ENCODE data around the gene NCOR2.

DNA sequence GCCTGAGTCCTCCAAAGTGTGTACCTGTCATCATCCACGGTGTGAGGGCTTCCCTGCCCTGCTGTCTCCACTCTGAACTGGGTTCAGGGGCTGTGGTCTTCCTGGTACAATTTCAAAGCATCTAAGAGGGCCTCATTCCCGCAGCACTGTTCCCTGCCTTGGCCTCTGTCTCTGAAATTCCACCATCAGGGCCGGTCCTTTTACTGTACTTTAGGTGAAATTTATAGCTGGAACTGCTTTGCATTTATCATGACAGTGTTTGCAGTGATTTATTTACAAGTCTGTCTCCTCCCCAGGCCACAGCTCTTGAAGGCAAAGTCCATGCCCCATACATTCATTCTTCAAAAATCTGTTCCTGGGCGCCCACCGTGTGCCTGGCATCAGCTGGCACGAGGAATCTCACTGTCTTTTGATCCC is 36.9 kb upstream of the NCOR2 start:
- TF ChIP-seq ISL1 (CRISPR knock-in tag; IDR thresholded peaks at IDR 0.05) (no peak), ZNF70 (CRISPR knock-in tag; IDR thresholded peaks at IDR 0.05) (no peak), ESRRG (CRISPR knock-in tag; IDR thresholded peaks at IDR 0.05) (no peak), ZC3H10 (CRISPR knock-in tag; IDR thresholded peaks at IDR 0.05) (no peak), ZNF8 (CRISPR knock-in tag; IDR thresholded peaks at IDR 0.05) (no peak), POU6F1 (CRISPR knock-in tag; IDR thresholded peaks at IDR 0.05; ENCODE audit: borderline replicate concordance, low read depth) (no peak), PATZ1 (CRISPR knock-in tag; IDR thresholded peaks at IDR 0.05; ENCODE audit: borderline replicate concordance) (no peak), ZFP30 (CRISPR knock-in tag; IDR thresholded peaks at IDR 0.05) (no peak), GLIS3 (CRISPR knock-in tag; IDR thresholded peaks at IDR 0.05) (no peak), TOX (CRISPR knock-in tag; IDR thresholded peaks at IDR 0.05; ENCODE audit: borderline replicate concordance) (no peak), RARB (CRISPR knock-in tag; IDR thresholded peaks at IDR 0.05) (no peak)
